ENCODE results near the gene OR9G1. TPM values are rescaled to one million over a fixed set of nuclear protein-coding genes. Genes with fewer than 3 reads are reported as not detected.
"Not testable (repeated sequence)": the region's sequence is repeated elsewhere in the genome, so short reads cannot be mapped to it uniquely, and the experiment has no call there.

OR9G1 gene, protein sequence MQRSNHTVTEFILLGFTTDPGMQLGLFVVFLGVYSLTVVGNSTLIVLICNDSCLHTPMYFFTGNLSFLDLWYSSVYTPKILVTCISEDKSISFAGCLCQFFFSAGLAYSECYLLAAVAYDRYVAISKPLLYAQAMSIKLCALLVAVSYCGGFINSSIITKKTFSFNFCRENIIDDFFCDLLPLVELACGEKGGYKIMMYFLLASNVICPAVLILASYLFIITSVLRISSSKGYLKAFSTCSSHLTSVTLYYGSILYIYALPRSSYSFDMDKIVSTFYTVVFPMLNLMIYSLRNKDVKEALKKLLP
- polyA plus RNA-seq (2012; ENCODE audit: insufficient read depth, insufficient read length, low read depth) = not detected

DNA sequence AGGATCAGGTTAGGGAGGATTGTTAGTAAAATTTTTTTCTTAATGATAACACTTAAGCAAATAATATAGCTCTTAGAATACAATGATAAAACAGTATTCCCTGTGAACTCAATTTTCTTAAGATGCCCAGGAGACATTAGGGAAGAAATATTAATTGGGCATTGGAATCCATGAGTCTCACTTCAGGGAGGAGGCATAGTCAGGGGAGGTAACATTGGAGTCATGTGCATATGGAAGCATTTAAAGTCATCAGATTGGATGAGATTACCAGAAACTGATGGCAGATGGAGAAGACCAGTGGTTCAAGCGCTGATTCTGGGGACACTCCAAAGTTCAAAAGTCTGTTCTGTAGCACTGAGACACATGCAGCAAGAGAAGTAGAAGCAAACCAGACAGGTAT, at the start of gene OR9G1:
Gene OR9G1, plus strand, starts transcription at position 301 of the 400 bp plus-strand sequence. CDS start 1,293 bp downstream, outside the sequence.
- H3K9me3 ChIP-seq = no peaks in the 10 kb centered on the region
- no peaks in the 10 kb centered on the region for H3K36me3 ChIP-seq
- no peaks in the 10 kb centered on the region for H3K4me1 ChIP-seq
- TF ChIP-seq, protein P1, sequence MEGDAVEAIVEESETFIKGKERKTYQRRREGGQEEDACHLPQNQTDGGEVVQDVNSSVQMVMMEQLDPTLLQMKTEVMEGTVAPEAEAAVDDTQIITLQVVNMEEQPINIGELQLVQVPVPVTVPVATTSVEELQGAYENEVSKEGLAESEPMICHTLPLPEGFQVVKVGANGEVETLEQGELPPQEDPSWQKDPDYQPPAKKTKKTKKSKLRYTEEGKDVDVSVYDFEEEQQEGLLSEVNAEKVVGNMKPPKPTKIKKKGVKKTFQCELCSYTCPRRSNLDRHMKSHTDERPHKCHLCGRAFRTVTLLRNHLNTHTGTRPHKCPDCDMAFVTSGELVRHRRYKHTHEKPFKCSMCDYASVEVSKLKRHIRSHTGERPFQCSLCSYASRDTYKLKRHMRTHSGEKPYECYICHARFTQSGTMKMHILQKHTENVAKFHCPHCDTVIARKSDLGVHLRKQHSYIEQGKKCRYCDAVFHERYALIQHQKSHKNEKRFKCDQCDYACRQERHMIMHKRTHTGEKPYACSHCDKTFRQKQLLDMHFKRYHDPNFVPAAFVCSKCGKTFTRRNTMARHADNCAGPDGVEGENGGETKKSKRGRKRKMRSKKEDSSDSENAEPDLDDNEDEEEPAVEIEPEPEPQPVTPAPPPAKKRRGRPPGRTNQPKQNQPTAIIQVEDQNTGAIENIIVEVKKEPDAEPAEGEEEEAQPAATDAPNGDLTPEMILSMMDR (IDR thresholded peaks at IDR 0.05; ENCODE audit: low read depth, low read length) = no peak
- no peak for DNase-seq
- no peak within 1 kb of the TSS for H3K4me3 ChIP-seq (ENCODE audit: low read depth, low read length)
- no peaks in the 10 kb centered on the region for H3K27me3 ChIP-seq

DNA sequence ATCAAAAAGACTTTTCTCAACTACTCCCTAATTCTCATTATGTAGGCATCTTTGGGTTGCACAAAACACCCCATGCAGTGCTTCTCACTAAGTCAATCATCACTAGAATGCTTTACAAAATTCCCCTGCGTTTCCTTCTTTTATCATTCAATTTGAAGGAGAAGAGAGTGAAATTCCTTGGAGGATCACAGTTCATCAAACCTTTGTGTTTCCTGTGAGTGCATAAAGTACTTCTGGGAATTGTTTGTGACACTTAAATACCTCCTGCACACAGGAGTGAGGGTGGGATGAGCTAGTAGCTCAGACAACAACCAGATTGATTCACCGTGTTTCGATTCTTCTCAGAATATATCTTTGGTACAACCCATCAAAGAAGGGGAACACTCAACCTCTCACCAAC, 39.1 kb upstream of the OR9G1 start:
- DNase-seq = no peak
- Histone ChIP-seq H3K27me3 (no peaks in the 10 kb centered on the region), H3K4me3 (ENCODE audit: low read depth, low read length) (no peak overlapping the region), H3K9me3 (no peaks in the 10 kb centered on the region), H3K36me3 (no peaks in the 10 kb centered on the region), H3K4me1 (no peaks in the 10 kb centered on the region)
- TF ChIP-seq, protein P1 (IDR thresholded peaks at IDR 0.05; ENCODE audit: low read depth, low read length) = no peak

DNA sequence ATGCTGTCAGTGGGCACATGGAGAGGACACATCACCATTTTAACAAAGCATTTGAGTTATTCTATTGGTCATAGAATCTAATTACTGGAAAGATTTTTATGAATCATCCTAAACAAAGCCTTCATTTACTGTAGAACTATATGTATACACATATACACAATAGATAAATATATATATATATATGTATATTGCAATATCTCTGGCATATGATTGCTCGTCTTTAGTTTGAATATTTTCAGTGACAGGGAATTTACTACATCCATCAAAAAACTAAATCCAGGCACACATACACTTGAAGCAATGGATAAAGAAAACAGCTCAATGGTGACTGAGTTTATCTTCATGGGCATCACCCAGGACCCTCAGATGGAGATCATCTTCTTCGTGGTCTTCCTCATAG, 35.5 kb upstream of the OR9G1 start, which contains the start of gene OR5AR1:
Gene OR5AR1, plus strand, starts transcription at position 301 of the 400 bp plus-strand sequence. Its CDS starts 0 bp downstream, at position 301.
- H3K4me3 ChIP-seq (ENCODE audit: low read depth, low read length) = no peak within 1 kb of the TSS
- no peaks in the 10 kb centered on the region for H3K9me3 ChIP-seq
- H3K36me3 ChIP-seq = no peaks in the 10 kb centered on the region
- TF ChIP-seq, protein P1 (IDR thresholded peaks at IDR 0.05; ENCODE audit: low read depth, low read length) = no peak
- no peaks in the 10 kb centered on the region for H3K27me3 ChIP-seq
- H3K4me1 ChIP-seq = no peaks in the 10 kb centered on the region
- no peak for DNase-seq

DNA sequence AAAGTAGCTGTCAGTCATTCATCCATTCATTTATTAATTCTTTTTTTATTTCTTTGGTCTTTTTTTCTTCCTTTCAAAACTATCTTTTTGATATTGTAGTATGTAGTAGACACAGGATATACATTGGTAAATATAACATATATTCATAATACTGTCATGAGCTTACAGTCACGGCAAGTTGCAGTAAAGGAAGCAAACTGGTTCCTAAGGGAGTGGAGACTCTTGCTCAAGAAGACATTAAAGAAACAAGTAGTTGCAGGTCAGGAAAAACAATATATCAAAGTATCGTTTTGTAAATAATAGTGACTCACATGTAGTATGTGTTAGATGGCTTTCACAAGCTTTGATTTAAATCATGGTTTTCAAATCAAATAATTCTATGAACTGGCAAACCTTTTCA, 27.9 kb upstream of the OR9G1 start:
- Histone ChIP-seq H3K4me3 (ENCODE audit: low read depth, low read length) (no peak overlapping the region), H3K9me3 (no peaks in the 10 kb centered on the region), H3K27me3 (no peaks in the 10 kb centered on the region), H3K36me3 (no peaks in the 10 kb centered on the region), H3K4me1 (no peaks in the 10 kb centered on the region)
- no peak for DNase-seq
- TF ChIP-seq, protein P1 (IDR thresholded peaks at IDR 0.05; ENCODE audit: low read depth, low read length) = no peak

DNA sequence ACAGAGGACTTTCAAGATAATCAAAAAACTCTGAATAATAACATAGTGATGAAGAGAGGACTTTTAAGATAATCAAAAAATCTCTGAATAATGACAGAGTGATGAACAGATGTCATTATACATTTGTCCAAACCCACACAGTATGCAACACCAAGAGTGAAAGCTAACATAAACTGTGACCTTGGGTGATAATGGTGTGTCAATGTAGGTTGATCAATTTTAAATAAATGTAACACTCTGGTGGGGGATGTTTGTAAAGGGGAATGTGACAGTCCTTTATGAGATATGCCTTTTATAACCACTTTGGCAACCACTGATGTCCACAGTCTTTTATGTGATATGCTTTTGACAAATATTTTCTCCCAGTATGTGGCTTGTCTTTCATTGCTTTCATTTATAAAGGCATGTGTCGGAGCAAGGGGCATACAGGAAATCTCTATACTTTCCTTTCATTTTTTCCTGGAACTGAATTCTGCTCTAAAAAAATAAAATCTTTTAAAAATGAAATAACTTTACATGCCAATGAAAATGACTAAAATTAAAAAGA, 10.3 kb upstream of the OR9G1 start:
- Histone ChIP-seq H3K36me3 (no peaks in the 10 kb centered on the region), H3K4me1 (no peaks in the 10 kb centered on the region), H3K27me3 (no peaks in the 10 kb centered on the region), H3K9me3 (no peaks in the 10 kb centered on the region), H3K4me3 (ENCODE audit: low read depth, low read length) (no peak overlapping the region)
- DNase-seq = no peak
- TF ChIP-seq, protein P1 (IDR thresholded peaks at IDR 0.05; ENCODE audit: low read depth, low read length) = no peak

DNA sequence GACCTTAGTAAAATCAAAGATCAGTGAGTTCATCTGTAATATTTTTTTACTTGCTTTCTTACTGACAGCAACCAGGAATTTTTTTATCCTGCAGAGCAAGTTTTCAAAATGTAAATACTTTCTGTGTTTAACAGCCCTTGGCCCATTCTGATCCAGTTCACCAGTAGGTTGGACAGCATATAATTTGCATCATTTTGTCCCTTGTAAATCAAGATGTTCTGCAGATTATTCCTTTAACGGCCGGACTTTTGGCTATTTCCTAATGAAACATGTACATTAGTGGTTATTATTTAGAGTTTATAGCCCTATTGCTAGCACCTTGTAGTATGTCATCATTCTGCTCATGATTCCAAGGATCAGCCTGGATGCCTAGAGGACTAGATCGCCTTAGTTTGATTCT, 7.7 kb upstream of the OR9G1 start:
- H3K27me3 ChIP-seq; DNase-seq; H3K9me3 ChIP-seq; H3K4me3 ChIP-seq (ENCODE audit: low read depth, low read length); H3K4me1 ChIP-seq; H3K36me3 ChIP-seq: not testable (repeated sequence)
